Brain microvascular endothelial cell (primary cell): Measurements from ENCODE around the gene ASB10.

ENCODE experiments used
- DNase-seq: peaks from one replicate; pipeline ENCODE4 v3.0.0-alpha.2; 2020
- H3K27ac ChIP-seq: fragments of 250-450 bp; sonication (Bioruptor Pico); 2 replicates; pipeline ENCODE4 v1.5.1; 2020; ENCODE audit warnings: mild to moderate bottlenecking, moderate library complexity
- H3K27me3 ChIP-seq: fragments of 250-450 bp; sonication (Bioruptor Pico); replicated peaks from 2 replicates; pipeline ENCODE4 v1.5.1; 2020; ENCODE audit warnings: mild to moderate bottlenecking
- H3K36me3 ChIP-seq: fragments of 250-450 bp; sonication (Bioruptor Pico); replicated peaks from 2 replicates; pipeline ENCODE4 v1.5.1; 2020; ENCODE audit warnings: mild to moderate bottlenecking
- H3K4me3 ChIP-seq: 2 replicates; pipeline ENCODE4 v1.5.1; 2011; ENCODE audit warnings: low read depth, mild to moderate bottlenecking, control low read depth, low read length, moderate library complexity
- CTCF ChIP-seq: IDR thresholded peaks from 2 replicates; pipeline ENCODE4 v1.5.1; 2011; ENCODE audit warnings: low read depth, mild to moderate bottlenecking, moderate library complexity, low read length, control low read depth, inconsistent platforms; ENCODE audit errors: missing control alignments
- in situ Hi-C: cut with HindIII; loops from 2 replicates; pipeline ENCODE4 v1.10.0; 2017; ENCODE audit warnings: low sequenced_read_pairs, low pct_ligation_motif_present

The ASB10 gene

GRCh38 chr7:151152643-151153513 lies 34.2 kb downstream of the ASB10 start:
- Histone ChIP-seq H3K4me3 (no peak overlapping the region), H3K27ac (no peak overlapping the region), H3K36me3 (no peaks in the 10 kb centered on the region), H3K27me3 (peaks cover 40% of the 10 kb centered on the region)
- no peak for DNase-seq
- in situ Hi-C loops, result no loop called here
- TF ChIP-seq CTCF, result peak; percentile 49

- Histone ChIP-seq H3K27me3 (peaks cover 37% of the 10 kb centered on the region), H3K36me3 (no peaks in the 10 kb centered on the region), H3K27ac (no peak overlapping the region), H3K4me3 (no peak overlapping the region)
- no peak for DNase-seq
- TF ChIP-seq CTCF, result no peak
- in situ Hi-C loops, result no loop called here
These were observed 36.7 kb downstream of the ASB10 start for GRCh38 chr7:151150388-151150787.

- Histone ChIP-seq H3K27ac (no peak overlapping the region), H3K36me3 (peaks cover 8% of the 10 kb centered on the region), H3K4me3 (no peak overlapping the region), H3K27me3 (peaks cover 37% of the 10 kb centered on the region)
- no peak for DNase-seq
- TF ChIP-seq CTCF, result no peak
- in situ Hi-C loops, result no loop called here
These were observed 38.5 kb downstream of the ASB10 start for GRCh38 chr7:151148319-151149259.

- no peak for DNase-seq
- in situ Hi-C loops, result no loop called here
- peaks cover 17% of the 10 kb centered on the region for H3K36me3 ChIP-seq
- no peak overlapping the region for H3K4me3 ChIP-seq
- no peak overlapping the region for H3K27ac ChIP-seq
- no peak for TF ChIP-seq CTCF
- peaks cover 23% of the 10 kb centered on the region for H3K27me3 ChIP-seq
These were observed 40.3 kb downstream of the ASB10 start for GRCh38 chr7:151146761-151147160.

GRCh38 chr7:151144387-151144786 lies 42.7 kb downstream of the ASB10 start:
- peaks cover 9% of the 10 kb centered on the region for H3K27me3 ChIP-seq
- TF ChIP-seq CTCF, result no peak
- H3K4me3 ChIP-seq, result no peak overlapping the region
- H3K36me3 ChIP-seq, result peaks cover 26% of the 10 kb centered on the region
- no peak overlapping the region for H3K27ac ChIP-seq
- no peak for DNase-seq
- in situ Hi-C loops, result no loop called here
